ENCODE results near the gene KIF19.

Gene KIF19

GRCh38 chr17:74336307-74336706, 10.3 kb downstream of the KIF19 start:
- H3K27ac ChIP-seq = no peak overlapping the region
- DNase-seq (ENCODE audit: low spot score) = no peak
- no peak for TF ChIP-seq CTCF (conservative IDR thresholded peaks at IDR 0.05; ENCODE audit: low read depth)
- ChIA-PET POLR2A (ENCODE audit: low non-redundant PET) (no interaction called here), CTCF (interaction anchor here (0.6 kb wide), 1 partner anchor 154 kb away, joined by 3 read pairs; no protein-coding TSS in a partner anchor)

DNA sequence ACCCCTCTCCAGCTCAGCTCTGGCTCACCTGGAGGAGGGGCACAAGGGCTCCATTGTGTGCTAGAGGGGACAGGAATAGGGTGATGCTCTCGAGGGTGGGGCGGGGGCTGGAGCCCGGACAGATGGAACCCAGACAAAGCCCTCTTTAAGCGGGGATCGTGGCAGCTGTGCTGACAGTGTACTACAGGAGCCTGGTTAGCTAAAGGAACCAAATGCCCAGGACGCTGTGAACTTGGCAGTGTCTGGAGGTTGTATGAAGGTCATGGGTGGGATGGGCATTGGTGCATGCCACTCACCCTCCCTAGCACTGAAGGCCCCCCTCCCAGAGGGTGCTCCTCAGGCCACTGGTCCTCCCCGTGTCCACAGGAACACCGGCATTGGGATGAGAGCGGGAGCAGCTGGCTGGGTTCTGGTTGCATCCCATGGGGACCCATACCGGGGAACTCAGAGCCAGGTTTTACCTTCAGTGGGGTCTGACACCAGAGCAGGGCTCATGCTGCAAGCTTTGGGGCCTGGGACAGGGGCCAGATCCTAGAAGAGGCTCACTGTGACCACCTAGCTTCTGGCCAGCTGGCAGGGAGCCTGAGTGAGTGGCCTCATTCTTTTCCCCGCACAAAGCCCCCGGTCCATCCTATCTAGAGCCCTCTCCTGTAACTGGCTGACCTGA, 11.9 kb downstream of the KIF19 start:
- POLR2A ChIA-PET (ENCODE audit: low non-redundant PET) = no interaction called here
- DNase-seq (ENCODE audit: low spot score) = no peak
- no peak for TF ChIP-seq CTCF (conservative IDR thresholded peaks at IDR 0.05; ENCODE audit: low read depth)
- no peak overlapping the region for H3K27ac ChIP-seq
- CTCF ChIA-PET = interaction anchor here (1.1 kb wide), 1 partner anchor 188 kb away, joined by 3 read pairs; no protein-coding TSS in a partner anchor

DNA sequence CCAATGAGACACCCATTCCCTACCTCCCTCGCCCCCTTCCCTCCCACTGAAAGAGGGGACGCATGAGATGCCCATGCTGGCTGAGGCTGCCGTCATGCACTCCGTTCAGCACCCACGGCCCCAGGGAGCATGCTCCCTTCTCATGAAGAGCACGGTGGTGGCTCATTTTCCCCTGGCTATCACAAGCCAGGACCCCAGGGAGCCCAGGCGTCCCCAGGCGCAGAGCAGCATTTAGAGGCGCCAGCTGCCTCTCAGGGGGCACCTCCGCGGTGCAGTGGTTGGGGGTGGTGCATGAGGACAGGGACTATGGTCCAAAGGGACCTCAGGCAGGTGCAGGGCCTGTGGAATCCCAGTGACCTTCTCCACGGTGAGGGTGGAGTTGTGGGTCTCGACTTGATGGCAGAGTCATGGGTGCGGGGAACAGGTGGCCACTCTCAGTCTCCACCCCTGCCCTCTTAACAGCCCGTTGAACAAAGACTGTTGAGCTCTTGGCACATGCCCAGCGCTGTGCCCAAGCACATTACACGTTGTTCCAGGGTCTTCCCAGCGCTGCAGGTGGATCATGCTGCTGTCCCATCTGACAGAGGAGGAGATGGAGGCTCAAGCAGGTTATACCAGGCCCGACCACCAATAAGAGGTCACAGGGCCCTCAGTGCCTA, 13.6 kb downstream of the KIF19 start:
- no peak for TF ChIP-seq CTCF (conservative IDR thresholded peaks at IDR 0.05; ENCODE audit: low read depth)
- POLR2A ChIA-PET (ENCODE audit: low non-redundant PET) = no interaction called here
- CTCF ChIA-PET = interaction anchor here (0.6 to 0.7 kb wide), 2 partner anchors 43 to 77 kb away, joined by 3 read pairs; no protein-coding TSS in a partner anchor
- DNase-seq (ENCODE audit: low spot score) = no peak
- no peak overlapping the region for H3K27ac ChIP-seq

GRCh38 chr17:74340470-74341023, 14.5 kb downstream of the KIF19 start:
- ChIA-PET POLR2A (ENCODE audit: low non-redundant PET) (no interaction called here), CTCF (interaction anchor here (0.6 to 0.7 kb wide), 3 partner anchors 44 to 85 kb away, joined by 3 read pairs; no protein-coding TSS in a partner anchor)
- TF ChIP-seq CTCF (conservative IDR thresholded peaks at IDR 0.05; ENCODE audit: low read depth) = no peak

GRCh38 chr17:74342224-74342623, 16.2 kb downstream of the KIF19 start:
- no peak for TF ChIP-seq CTCF (conservative IDR thresholded peaks at IDR 0.05; ENCODE audit: low read depth)
- CTCF ChIA-PET = no interaction called here
- H3K27ac ChIP-seq = no peak overlapping the region
- POLR2A ChIA-PET (ENCODE audit: low non-redundant PET) = no interaction called here
- DNase-seq (ENCODE audit: low spot score) = no peak

More at GRCh38 chr17:74340470-74341023, 14.5 kb downstream of the KIF19 start:
- no peak overlapping the region for H3K27ac ChIP-seq
- DNase-seq (ENCODE audit: low spot score) = no peak

GRCh38 chr17:74343121-74343520, 17.1 kb downstream of the KIF19 start:
- TF ChIP-seq CTCF (conservative IDR thresholded peaks at IDR 0.05; ENCODE audit: low read depth) = no peak
- DNase-seq (ENCODE audit: low spot score) = no peak
- CTCF ChIA-PET = no interaction called here
- no peak overlapping the region for H3K27ac ChIP-seq
- POLR2A ChIA-PET (ENCODE audit: low non-redundant PET) = no interaction called here
